HEK293 (cell line): ENCODE data around the gene MYADML2.

ENCODE experiments used
- CTCF ChIP-seq: fragments of 450-650 bp; formaldehyde crosslinking; IDR thresholded peaks from 2 replicates; pipeline ENCODE4 v1.5.1; 2016; ENCODE audit warnings: missing biosample characterization, missing genetic modification characterization
- GLI4 ChIP-seq: fragments of 450-650 bp; formaldehyde crosslinking; IDR thresholded peaks from 2 replicates; pipeline ENCODE4 v1.5.1; 2016; ENCODE audit warnings: missing biosample characterization, missing genetic modification characterization
- HOXA7 ChIP-seq: sonication (generic); formaldehyde crosslinking; IDR thresholded peaks from 2 replicates; pipeline ENCODE4 v1.8.1; 2022; ENCODE audit warnings: missing genetic modification reagents, borderline replicate concordance
- RBAK ChIP-seq: fragments of 450-650 bp; formaldehyde crosslinking; IDR thresholded peaks from 2 replicates; pipeline ENCODE4 v1.5.1; 2016; ENCODE audit warnings: missing biosample characterization, missing genetic modification characterization
- ZBTB21 ChIP-seq: fragments of 450-650 bp; formaldehyde crosslinking; IDR thresholded peaks from 2 replicates; pipeline ENCODE4 v1.5.1; 2017; ENCODE audit warnings: missing biosample characterization, missing genetic modification characterization
- ZBTB8A ChIP-seq: fragments of 450-650 bp; formaldehyde crosslinking; IDR thresholded peaks from 2 replicates; pipeline ENCODE4 v1.5.1; 2016; ENCODE audit warnings: missing biosample characterization, missing genetic modification characterization
- ZNF274 ChIP-seq, 2 experiments: fragments of 200-500 bp in 1 of 2; fragments of 450-650 bp in 1 of 2; sonication (Bioruptor generic) in 1 of 2; formaldehyde crosslinking in 1 of 2; IDR thresholded peaks; 2 replicates each; pipeline versions ENCODE4 v1.5.1 to v1.6.1; 2014 to 2016; ENCODE audit warnings: borderline replicate concordance in 1 of 2, inconsistent platforms in 1 of 2, low read length in 1 of 2, missing biosample characterization in 1 of 2, missing genetic modification characterization in 1 of 2
- ZNF510 ChIP-seq: fragments of 450-650 bp; formaldehyde crosslinking; IDR thresholded peaks from 2 replicates; pipeline ENCODE4 v1.5.1; 2018; ENCODE audit warnings: mild to moderate bottlenecking, missing genetic modification characterization, missing biosample characterization; ENCODE audit not compliant: insufficient replicate concordance
- ZNF549 ChIP-seq: fragments of 450-650 bp; IDR thresholded peaks from 2 replicates; pipeline ENCODE4 v1.5.1; 2018; ENCODE audit warnings: missing biosample characterization, missing genetic modification characterization, mild to moderate bottlenecking, inconsistent platforms, moderate library complexity
- ZNF645 ChIP-seq: fragments of 450-650 bp; formaldehyde crosslinking; IDR thresholded peaks from 2 replicates; pipeline ENCODE4; 2016; ENCODE audit warnings: missing biosample characterization, missing genetic modification characterization
- TF ChIP-seq, protein P1 (sequence below): fragments of 450-650 bp; formaldehyde crosslinking; IDR thresholded peaks from 2 replicates; pipeline ENCODE4 v1.5.1; 2016; ENCODE audit warnings: missing biosample characterization, missing genetic modification characterization
- TF ChIP-seq, protein P2 (sequence below): fragments of 450-650 bp; formaldehyde crosslinking; IDR thresholded peaks from 2 replicates; pipeline ENCODE4 v1.5.1; 2017; ENCODE audit warnings: missing biosample characterization, missing genetic modification characterization

GRCh38 chr17:81901167-81902022, 45.6 kb downstream of the MYADML2 start:
- TF ChIP-seq CTCF (no peak), GLI4 (tag by site-specific recombination) (no peak), ZBTB21 (no peak), HOXA7 (CRISPR knock-in tag) (no peak), ZBTB8A (tag by site-specific recombination) (no peak), ZNF645 (no peak), RBAK (tag by site-specific recombination) (no peak), ZNF274 (IDR thresholded peaks at IDR 0.05; ENCODE audit: low read length) (no peak), ZNF274 (tag by site-specific recombination; IDR thresholded peaks at IDR 0.05; ENCODE audit: borderline replicate concordance) (no peak), ZNF549 (tag by site-specific recombination) (no peak), ZNF510 (tag by site-specific recombination) (no peak)
- TF ChIP-seq, protein P1, sequence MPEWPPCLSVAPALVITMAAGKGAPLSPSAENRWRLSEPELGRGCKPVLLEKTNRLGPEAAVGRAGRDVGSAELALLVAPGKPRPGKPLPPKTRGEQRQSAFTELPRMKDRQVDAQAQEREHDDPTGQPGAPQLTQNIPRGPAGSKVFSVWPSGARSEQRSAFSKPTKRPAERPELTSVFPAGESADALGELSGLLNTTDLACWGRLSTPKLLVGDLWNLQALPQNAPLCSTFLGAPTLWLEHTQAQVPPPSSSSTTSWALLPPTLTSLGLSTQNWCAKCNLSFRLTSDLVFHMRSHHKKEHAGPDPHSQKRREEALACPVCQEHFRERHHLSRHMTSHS (tag by site-specific recombination) = no peak
- TF ChIP-seq, protein P2, sequence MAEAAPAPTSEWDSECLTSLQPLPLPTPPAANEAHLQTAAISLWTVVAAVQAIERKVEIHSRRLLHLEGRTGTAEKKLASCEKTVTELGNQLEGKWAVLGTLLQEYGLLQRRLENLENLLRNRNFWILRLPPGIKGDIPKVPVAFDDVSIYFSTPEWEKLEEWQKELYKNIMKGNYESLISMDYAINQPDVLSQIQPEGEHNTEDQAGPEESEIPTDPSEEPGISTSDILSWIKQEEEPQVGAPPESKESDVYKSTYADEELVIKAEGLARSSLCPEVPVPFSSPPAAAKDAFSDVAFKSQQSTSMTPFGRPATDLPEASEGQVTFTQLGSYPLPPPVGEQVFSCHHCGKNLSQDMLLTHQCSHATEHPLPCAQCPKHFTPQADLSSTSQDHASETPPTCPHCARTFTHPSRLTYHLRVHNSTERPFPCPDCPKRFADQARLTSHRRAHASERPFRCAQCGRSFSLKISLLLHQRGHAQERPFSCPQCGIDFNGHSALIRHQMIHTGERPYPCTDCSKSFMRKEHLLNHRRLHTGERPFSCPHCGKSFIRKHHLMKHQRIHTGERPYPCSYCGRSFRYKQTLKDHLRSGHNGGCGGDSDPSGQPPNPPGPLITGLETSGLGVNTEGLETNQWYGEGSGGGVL = no peak
